ENCODE data around the gene HMG20B. TPM values are rescaled to one million over a fixed set of nuclear protein-coding genes. Genes with fewer than 3 reads are reported as not detected.
A peak's percentile ranks its signal among the peaks of the same experiment; 100 is the strongest.

HMG20B gene
- total RNA-seq (2021; fragmentation: NEBNext Ultra II Directional; extraction: Animal tissue kit (Norgen Biotek cat#: 25700)): 74.2 and 76.1 TPM in 2 replicates
- 42.9 and 63.9 TPM in 2 replicates for polyA plus RNA-seq (2011; rRNA removed)
- 62.4 TPM for polyA plus RNA-seq (2011; cell fraction: cytosol; rRNA removed)
- 98.9 TPM for polyA plus RNA-seq (2011; cell fraction: nucleus; rRNA removed)
- polyA plus RNA-seq (2012, experiment 1 of 2): 44.6 to 66.7 TPM (median 62.4 TPM) in 4 replicates
- polyA plus RNA-seq (2012, experiment 2 of 2): 60.0 TPM
- polyA plus RNA-seq (2013, experiment 1 of 2): 69.5 TPM
- polyA plus RNA-seq (2013, experiment 2 of 2): 62.3 TPM
- polyA minus RNA-seq (2011; rRNA and poly(A)+ RNA removed): 5.2 and 6.5 TPM in 2 replicates
- polyA minus RNA-seq (2011; cell fraction: cytosol; rRNA and poly(A)+ RNA removed): 25.2 TPM
- polyA minus RNA-seq (2011; cell fraction: nucleus; rRNA and poly(A)+ RNA removed): 26.3 TPM
- long read RNA-seq, experiment 1, partial matches to known transcripts: 46 of 57 reads
- long read RNA-seq, experiment 1, other reads (novel, unspliced or antisense): 7 of 57 reads
- long read RNA-seq, experiment 2, partial matches to known transcripts: 0 of 1 reads
- long read RNA-seq, experiment 2, other reads (novel, unspliced or antisense): 1 of 1 reads

DNA sequence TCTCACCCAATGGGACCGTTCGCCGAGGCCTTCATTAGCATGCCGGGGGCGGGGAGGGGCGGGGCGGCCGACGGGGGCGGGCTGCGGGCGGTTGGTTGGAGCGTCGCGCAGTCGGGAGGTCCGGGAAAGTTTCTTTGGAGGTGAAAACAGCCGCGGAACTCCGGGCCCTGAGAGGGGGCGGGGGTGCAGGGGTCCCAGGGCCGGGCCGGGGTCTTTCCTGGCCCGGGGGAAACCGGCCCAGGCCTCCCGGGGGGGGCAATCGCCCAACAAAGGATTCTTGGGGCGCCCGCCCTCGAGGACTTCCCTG lies at the start of gene HMG20B:
Gene HMG20B, plus strand, starts transcription at position 90 of the 307 bp plus-strand sequence. CDS start 366 bp downstream, outside the sequence.
- peak within 1 kb of the TSS; percentile 70 to 77 for H3K4me2 ChIP-seq (ENCODE audit: insufficient read depth in 1 of 2, low read depth in 2 of 2, low read length in 2 of 2)
- H2BK20ac ChIP-seq (ENCODE audit: low read length): no peak within 1 kb of the TSS
- WGBS, 2 experiments (ENCODE audit: extremely low coverage in 1 of 2, insufficient coverage in 1 of 2, insufficient read length in 1 of 2, insufficient replicate concordance in 2 of 2, low coverage in 1 of 2, low lambda C conversion rate in 2 of 2, missing lambda C conversion rate in 1 of 2): 3% methylated on average over 7 of the region's 30 CpGs; no CpG with 5 or more reads in 1 of the 2 experiments
- H3K14ac ChIP-seq (ENCODE audit: insufficient read length): no peak within 1 kb of the TSS
- no peak within 1 kb of the TSS for H2BK120ac ChIP-seq (replicated peaks; ENCODE audit: low read depth, low read length)
- H3K9ac ChIP-seq (replicated peaks in 1 of 4; ENCODE audit: extremely low read depth in 1 of 4, low read depth in 3 of 4, low read length in 3 of 4): peak within 1 kb of the TSS in 3 of 4 experiments; percentile 42 to 60 (median 56); a peak in 5 of 7 replicates
- H2BK5ac ChIP-seq (ENCODE audit: low read depth, low read length): peak within 1 kb of the TSS; percentile 24
- H3K79me2 ChIP-seq (ENCODE audit: control insufficient read depth in 1 of 2, insufficient read depth in 2 of 2, low read length in 2 of 2): no peaks in the 10 kb centered on the region
- no peak within 1 kb of the TSS for H3K23ac ChIP-seq (ENCODE audit: insufficient read length)
- H3K4me3 ChIP-seq (ENCODE audit: extremely low read depth in 1 of 4, insufficient read depth in 2 of 4, low read depth in 3 of 4, low read length in 4 of 4): peak within 1 kb of the TSS; percentile 66 to 97 (median 82)
- H2BK15ac ChIP-seq (ENCODE audit: low read length): no peak within 1 kb of the TSS
- H4K8ac ChIP-seq (ENCODE audit: extremely low read depth, insufficient read depth, low read length): no peak within 1 kb of the TSS; the same call in 1 of the 2 replicates
- H3K23me2 ChIP-seq (ENCODE audit: low read depth, low read length): peaks cover 21% of the 10 kb centered on the region; the same call in 1 of the 2 replicates
- ChIA-PET CTCF (ENCODE audit: partially characterized antibody) (no interaction called here), POLR2A (ENCODE audit: partially characterized antibody) (interaction anchor here (1.4 to 2.2 kb wide), 2 partner anchors 16 to 28 kb away, joined by 3 to 5 read pairs; partner anchors contain the start of gene MFSD12)
- no peak within 1 kb of the TSS for H3K56ac ChIP-seq (replicated peaks; ENCODE audit: insufficient read length, low read depth, low read length)
- peaks cover 3 to 13% (median 12%) of the 10 kb centered on the region in 4 experiments; a peak in 6 of 7 replicates for H3K4me1 ChIP-seq (replicated peaks in 1 of 4; ENCODE audit: control insufficient read depth in 3 of 4, insufficient read depth in 4 of 4, low read length in 3 of 4)
- peak within 1 kb of the TSS; percentile 32 for H3K18ac ChIP-seq (ENCODE audit: extremely low read depth, low read length)
- H4K5ac ChIP-seq (ENCODE audit: insufficient read length, low read depth, low read length): no peak within 1 kb of the TSS
- no peak within 1 kb of the TSS for H2AK5ac ChIP-seq (ENCODE audit: low read depth, low read length)
- H4K91ac ChIP-seq (replicated peaks; ENCODE audit: insufficient read length, low read length): no peak within 1 kb of the TSS
- no peak within 1 kb of the TSS for H2BK12ac ChIP-seq (ENCODE audit: low read depth, low read length)
- no peak for DNase-seq (ENCODE audit: low read depth in 1 of 2, low spot score in 2 of 2)
- H4K20me1 ChIP-seq (replicated peaks in 1 of 2; ENCODE audit: control insufficient read depth in 1 of 2, insufficient read depth in 2 of 2, low read length in 2 of 2): peaks cover 3 to 8% of the 10 kb centered on the region in 2 experiments
- no peak for FAIRE-seq
- H3K27me3 ChIP-seq (replicated peaks in 1 of 4; ENCODE audit: control insufficient read depth in 3 of 4, extremely low read depth in 1 of 4, insufficient read depth in 3 of 4, low read length in 3 of 4): no peaks in the 10 kb centered on the region
- H3K36me3 ChIP-seq (ENCODE audit: control insufficient read depth in 2 of 4, insufficient read depth in 4 of 4, low read length in 3 of 4): no peaks in the 10 kb centered on the region
- H3K27ac ChIP-seq (ENCODE audit: low read depth, low read length): peak within 1 kb of the TSS; percentile 51; the same call in 1 of the 2 replicates
- 0 out of 3 replicates have a peak, but pooled peaks of 1 of the 2 experiments have one; percentile 17 for TF ChIP-seq POLR2A (IDR thresholded peaks at IDR 0.05; ENCODE audit: control extremely low read depth in 1 of 2, low read depth in 2 of 2, low read length in 2 of 2)
- TF ChIP-seq RFX5 (IDR thresholded peaks at IDR 0.05; ENCODE audit: borderline replicate concordance, low read depth, low read length): no peak
- TF ChIP-seq RAD21 (IDR thresholded peaks at IDR 0.05 in 1 of 2, conservative IDR thresholded peaks at IDR 0.05 in 1 of 2; ENCODE audit: low read depth in 2 of 2, low read length in 2 of 2): no peak
- 0 out of 2 replicates have a peak, but pooled peaks have one; percentile 1 for TF ChIP-seq TEAD4 (IDR thresholded peaks at IDR 0.05; ENCODE audit: low read depth, low read length)
- no peak for TF ChIP-seq NRF1 (IDR thresholded peaks at IDR 0.05; ENCODE audit: low read depth, low read length)
- no peak for TF ChIP-seq CBX8 (IDR thresholded peaks at IDR 0.05; ENCODE audit: borderline replicate concordance, low read depth, low read length)
- peak; percentile 22; the same call in 1 of the 2 replicates for TF ChIP-seq PHF8 (conservative IDR thresholded peaks at IDR 0.05; ENCODE audit: low read depth, low read length)
- TF ChIP-seq FOSL1 (IDR thresholded peaks at IDR 0.05; ENCODE audit: insufficient read depth, low read depth, low read length): no peak
- no peaks in the 10 kb centered on the region for H3K9me3 ChIP-seq (ENCODE audit: insufficient read depth in 2 of 2, low read depth in 1 of 2, low read length in 1 of 2)
- H2AFZ ChIP-seq (ENCODE audit: low read length): no peak within 1 kb of the TSS
- peak within 1 kb of the TSS; percentile 69 for H3K4ac ChIP-seq (replicated peaks; ENCODE audit: insufficient read length, low read depth, low read length)
- no peaks in the 10 kb centered on the region for H3K79me1 ChIP-seq (ENCODE audit: low read depth, low read length)
